IMR-90 (cell line): ENCODE data around the gene ZNF112. TPM values are rescaled to one million over a fixed set of nuclear protein-coding genes. Genes with fewer than 3 reads are reported as not detected.

Source experiments
- ATAC-seq: fragments of 200-7000 bp; cut with Tn5 transposase; 2 replicates; pipeline ENCODE4 v1.9.1; 2020; ENCODE audit warnings: low read depth, mild to moderate bottlenecking, moderate library complexity
- BruUV-seq: library from RNA; stranded (reverse); fragments of 400-500 nt; replicated peaks from 2 replicates; lab custom pipeline; 2021; lab: Mats Ljungman, UMichigan
- CTCF ChIA-PET: fragments of 300-600 bp; formaldehyde crosslinking; extraction: SDS; loops from one replicate; lab custom pipeline; 2021; ENCODE audit warnings: antibody characterized with exemption; lab: Yijun Ruan, JAX
- POLR2A ChIA-PET: fragments of 300-600 bp; sonication (Branson Sonifier 250); formaldehyde crosslinking; loops from one replicate; lab custom pipeline; 2022; ENCODE audit warnings: antibody characterized with exemption; ENCODE audit not compliant: unreplicated experiment; lab: Charles Lee
- DNase-seq: peaks from one replicate; pipeline ENCODE4 v3.0.0; 2013
- H2AFZ ChIP-seq: replicated peaks from 2 replicates; pipeline ENCODE3; 2013; ENCODE audit warnings: low read length, mild to moderate bottlenecking; ENCODE audit not compliant: poor library complexity
- H2AK5ac ChIP-seq: 2 replicates; pipeline ENCODE4 v1.6.1; 2013; ENCODE audit warnings: low read depth, low read length, inconsistent platforms
- H2AK9ac ChIP-seq: replicated peaks from 2 replicates; pipeline ENCODE3; 2013; ENCODE audit warnings: mild to moderate bottlenecking, low read depth, low read length, moderate library complexity; ENCODE audit not compliant: poor library complexity
- H2BK120ac ChIP-seq: 2 replicates; pipeline ENCODE4 v1.6.1; 2013; ENCODE audit warnings: low read depth, low read length, inconsistent platforms
- H2BK15ac ChIP-seq: 3 replicates; pipeline ENCODE4 v1.6.1; 2013; ENCODE audit warnings: low read depth, low read length, inconsistent platforms
- H2BK20ac ChIP-seq: 2 replicates; pipeline ENCODE4 v1.6.1; 2013; ENCODE audit warnings: low read depth, mild to moderate bottlenecking, inconsistent platforms, low read length, moderate library complexity
- H2BK5ac ChIP-seq: 2 replicates; pipeline ENCODE4 v1.6.1; 2013; ENCODE audit warnings: mild to moderate bottlenecking, low read depth, low read length, inconsistent platforms; ENCODE audit not compliant: poor library complexity, severe bottlenecking
- H3K14ac ChIP-seq: replicated peaks from 2 replicates; pipeline ENCODE4 v1.6.1; 2013; ENCODE audit warnings: low read depth, low read length, inconsistent platforms
- H3K18ac ChIP-seq: 2 replicates; pipeline ENCODE4 v1.6.1; 2013; ENCODE audit warnings: low read depth, low read length, control low read depth
- H3K23ac ChIP-seq: 2 replicates; pipeline ENCODE4 v1.6.1; 2013; ENCODE audit warnings: low read depth, low read length, inconsistent platforms
- H3K27ac ChIP-seq: 2 replicates; pipeline ENCODE4 v1.5.1; 2013; ENCODE audit warnings: mild to moderate bottlenecking, control low read depth, low read length; ENCODE audit not compliant: insufficient read depth
- H3K27me3 ChIP-seq: 2 replicates; pipeline ENCODE4 v1.6.1; 2013; ENCODE audit warnings: low read length; ENCODE audit not compliant: control insufficient read depth, insufficient read depth
- H3K36me3 ChIP-seq: 2 replicates; pipeline ENCODE4 v1.6.1; 2013; ENCODE audit warnings: low read length, mixed read lengths; ENCODE audit not compliant: control insufficient read depth, insufficient read depth
- H3K4ac ChIP-seq: 2 replicates; pipeline ENCODE4 v1.6.1; 2013; ENCODE audit warnings: low read depth, low read length, inconsistent platforms
- H3K4me1 ChIP-seq: 2 replicates; pipeline ENCODE4 v1.6.1; 2013; ENCODE audit warnings: low read length, mixed read lengths; ENCODE audit not compliant: control insufficient read depth, insufficient read depth
- H3K4me2 ChIP-seq: 2 replicates; pipeline ENCODE4 v1.6.1; 2013; ENCODE audit warnings: low read depth, mild to moderate bottlenecking, control low read depth, low read length, moderate library complexity
- H3K4me3 ChIP-seq: 2 replicates; pipeline ENCODE4 v1.5.1; 2013; ENCODE audit warnings: low read depth, mild to moderate bottlenecking, control low read depth, low read length, moderate library complexity; ENCODE audit not compliant: insufficient read depth
- H3K56ac ChIP-seq: 2 replicates; pipeline ENCODE4 v1.6.1; 2013; ENCODE audit warnings: low read length, inconsistent platforms; ENCODE audit not compliant: insufficient read depth; ENCODE audit errors: extremely low read depth
- H3K79me1 ChIP-seq, 2 experiments: 2 replicates each; pipeline ENCODE4 v1.6.1; 2013; ENCODE audit warnings: low read length in 2 of 2, inconsistent platforms in 1 of 2, low read depth in 1 of 2
- H3K9ac ChIP-seq: 2 replicates; pipeline ENCODE4 v1.6.1; 2013; ENCODE audit warnings: low read depth, low read length, control low read depth
- H3K9me1 ChIP-seq: 2 replicates; pipeline ENCODE4 v1.6.1; 2013; ENCODE audit warnings: low read length, inconsistent platforms; ENCODE audit not compliant: insufficient read depth
- H3K9me3 ChIP-seq: 2 replicates; pipeline ENCODE4 v1.6.1; 2013; ENCODE audit warnings: low read length; ENCODE audit not compliant: control insufficient read depth, insufficient read depth
- H4K20me1 ChIP-seq: 2 replicates; pipeline ENCODE4 v1.6.1; 2013; ENCODE audit warnings: low read length, inconsistent platforms; ENCODE audit not compliant: insufficient read depth
- H4K5ac ChIP-seq: 2 replicates; pipeline ENCODE4 v1.6.1; 2013; ENCODE audit warnings: mild to moderate bottlenecking, low read depth, low read length, control low read depth
- H4K8ac ChIP-seq, 2 experiments: 2 replicates each; pipeline ENCODE4 v1.6.1; 2013; ENCODE audit warnings: low read depth in 2 of 2, low read length in 2 of 2, control low read depth in 1 of 2, inconsistent platforms in 1 of 2
- H4K91ac ChIP-seq: 2 replicates; pipeline ENCODE4 v1.6.1; 2013; ENCODE audit warnings: low read depth, low read length, inconsistent platforms; ENCODE audit not compliant: insufficient read depth
- BHLHE40 ChIP-seq: fragments of 150-350 bp; IDR thresholded peaks from 2 replicates; pipeline ENCODE4 v1.6.1; 2016; ENCODE audit warnings: mild to moderate bottlenecking, low read depth, low read length
- CEBPB ChIP-seq: IDR thresholded peaks from 2 replicates; pipeline ENCODE4 v1.6.1; 2012; ENCODE audit warnings: low read depth, low read length, improper control_type of control experiment
- CHD1 ChIP-seq: IDR thresholded peaks from 2 replicates; pipeline ENCODE4 v1.6.1; 2012; ENCODE audit warnings: low read depth, low read length, improper control_type of control experiment
- FOS ChIP-seq: fragments of 150-350 bp; IDR thresholded peaks from 2 replicates; pipeline ENCODE4 v1.6.1; 2016; ENCODE audit warnings: low read depth, low read length
- MAFK ChIP-seq: IDR thresholded peaks from 2 replicates; pipeline ENCODE4 v1.6.1; 2012; ENCODE audit warnings: low read depth, low read length, improper control_type of control experiment
- MAZ ChIP-seq: IDR thresholded peaks from 2 replicates; pipeline ENCODE4 v1.6.1; 2012; ENCODE audit warnings: low read depth, mild to moderate bottlenecking, low read length, improper control_type of control experiment, moderate library complexity, borderline replicate concordance
- MXI1 ChIP-seq: IDR thresholded peaks from 2 replicates; pipeline ENCODE4 v1.6.1; 2012; ENCODE audit warnings: low read depth, mild to moderate bottlenecking, low read length, moderate library complexity, borderline replicate concordance
- NFE2L2 ChIP-seq: fragments of 150-350 bp; IDR thresholded peaks from 2 replicates; pipeline ENCODE4 v1.6.1; 2016; ENCODE audit warnings: low read depth, mild to moderate bottlenecking, low read length
- POLR2A ChIP-seq: IDR thresholded peaks from 2 replicates; pipeline ENCODE4 v1.6.1; 2012; ENCODE audit warnings: mild to moderate bottlenecking, low read depth, low read length
- RAD21 ChIP-seq: IDR thresholded peaks from 2 replicates; pipeline ENCODE4 v1.6.1; 2012; ENCODE audit warnings: low read length, improper control_type of control experiment
- RCOR1 ChIP-seq: IDR thresholded peaks from 2 replicates; pipeline ENCODE4 v1.6.1; 2012; ENCODE audit warnings: mild to moderate bottlenecking, low read length, improper control_type of control experiment; ENCODE audit not compliant: insufficient replicate concordance
- RFX5 ChIP-seq: IDR thresholded peaks from 2 replicates; pipeline ENCODE4 v1.8.0; 2012; ENCODE audit warnings: low read depth, mild to moderate bottlenecking, low read length, moderate library complexity
- SMC3 ChIP-seq: fragments of 150-350 bp; IDR thresholded peaks from 2 replicates; pipeline ENCODE4 v1.6.1; 2016; ENCODE audit warnings: low read depth, mild to moderate bottlenecking, antibody characterized with exemption, low read length, moderate library complexity
- WGBS, 2 experiments: methylation state at CpG; one replicate each; pipeline versions ENCODE4 v1.1.5 to v1.1.7; 2013; ENCODE audit warnings: missing lambda C conversion rate in 2 of 2; ENCODE audit not compliant: insufficient read length in 1 of 2; ENCODE audit errors: extremely low coverage in 2 of 2; 5-methylcytosine and 5-hydroxymethylcytosine counted together
- dilution Hi-C: fragments of 300-500 bp; cut with HindIII; formaldehyde crosslinking; loops from one replicate; pipeline ENCODE4 v1.14.3; 2018; ENCODE audit warnings: low sequenced_read_pairs; ENCODE audit not compliant: unreplicated experiment
- in situ Hi-C: fragments of 300-500 bp; cut with MboI; formaldehyde crosslinking; loops from 3 replicates; pipeline ENCODE4 v1.14.3; 2019; ENCODE audit warnings: low sequenced_read_pairs, inconsistent platforms, mixed read lengths
- intact Hi-C: fragments of 100-400 bp; cut with micrococcal nuclease; formaldehyde crosslinking; loops from 2 replicates; pipeline ENCODE4 v1.10.0; 2022
- polyA plus RNA-seq, 3 experiments: library from polyadenylated mRNA; depleted of rRNA; stranded (reverse); fragments of >200 nt; gene quantifications; 2 replicates each; pipeline ENCODE4 v1.2.3, GENCODE V29; 2012; ENCODE audit warnings: low replicate concordance in 1 of 3
- total RNA-seq: library from RNA; depleted of rRNA; stranded (reverse); fragments of >200 nt; gene quantifications from 2 replicates; pipeline ENCODE4 v1.2.3, GENCODE V29; 2012
- TF ChIP-seq, protein P1 (sequence below): fragments of 150-350 bp; IDR thresholded peaks from 2 replicates; pipeline ENCODE4 v1.6.1; 2016; ENCODE audit warnings: low read depth, mild to moderate bottlenecking, low read length, moderate library complexity, borderline replicate concordance
- TF ChIP-seq, protein P2 (sequence below): conservative IDR thresholded peaks from 2 replicates; pipeline ENCODE4 v1.5.1; 2012; ENCODE audit warnings: mild to moderate bottlenecking, low read depth, low read length, improper control_type of control experiment
- TF ChIP-seq, protein P3 (sequence below): fragments of 150-350 bp; IDR thresholded peaks from 2 replicates; pipeline ENCODE4 v1.6.1; 2017; ENCODE audit warnings: mild to moderate bottlenecking, antibody characterized with exemption, low read length, low read depth

The ZNF112 gene
- total and polyA plus RNA-seq, 2 of the 4 experiments (the other 2 are of a cell fraction): 2.1 to 7.7 TPM

DNA sequence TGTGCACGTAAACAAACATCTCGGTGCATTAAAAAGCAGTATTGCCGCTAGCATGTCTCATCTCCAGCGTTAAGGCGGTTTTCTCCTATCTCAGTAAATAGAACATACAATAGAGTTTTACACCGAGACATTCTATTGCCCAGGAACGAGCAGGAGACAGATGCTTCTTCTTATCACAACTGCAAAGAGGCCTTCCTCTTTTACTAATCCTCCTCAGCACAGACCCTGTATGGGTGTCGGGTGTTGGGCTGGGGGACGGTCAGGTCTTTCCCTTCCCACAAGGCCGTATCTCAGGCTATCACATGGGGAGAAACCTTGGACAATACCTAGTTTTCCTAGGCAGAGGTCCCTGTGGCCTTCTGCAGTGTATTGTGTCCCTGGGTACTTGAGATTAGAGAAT is 75.6 kb downstream of the ZNF112 start:
- Histone ChIP-seq H3K27me3 (no peaks in the 10 kb centered on the region), H3K4me1 (no peaks in the 10 kb centered on the region), H2BK120ac (no peak overlapping the region), H3K4me2 (no peak overlapping the region), H2BK5ac (no peak overlapping the region), H3K14ac (no peak overlapping the region), H3K27ac (no peak overlapping the region), H3K9me1 (no peaks in the 10 kb centered on the region), H2AFZ (no peak overlapping the region), H4K91ac (no peak overlapping the region), H3K23ac (no peak overlapping the region), H3K9me3 (peaks cover 6% of the 10 kb centered on the region), H3K56ac (no peak overlapping the region), H3K9ac (no peak overlapping the region), H3K4ac (no peak overlapping the region), H3K18ac (no peak overlapping the region), H3K36me3 (no peaks in the 10 kb centered on the region), H2AK9ac (no peak overlapping the region), H2AK5ac (no peak overlapping the region), H2BK15ac (no peak overlapping the region), H3K79me1 (no peaks in the 10 kb centered on the region), H2BK20ac (no peak overlapping the region), H4K5ac (no peak overlapping the region), H4K20me1 (no peaks in the 10 kb centered on the region), H4K8ac (no peak overlapping the region), H3K4me3 (no peak overlapping the region)
- TF ChIP-seq, protein P1, sequence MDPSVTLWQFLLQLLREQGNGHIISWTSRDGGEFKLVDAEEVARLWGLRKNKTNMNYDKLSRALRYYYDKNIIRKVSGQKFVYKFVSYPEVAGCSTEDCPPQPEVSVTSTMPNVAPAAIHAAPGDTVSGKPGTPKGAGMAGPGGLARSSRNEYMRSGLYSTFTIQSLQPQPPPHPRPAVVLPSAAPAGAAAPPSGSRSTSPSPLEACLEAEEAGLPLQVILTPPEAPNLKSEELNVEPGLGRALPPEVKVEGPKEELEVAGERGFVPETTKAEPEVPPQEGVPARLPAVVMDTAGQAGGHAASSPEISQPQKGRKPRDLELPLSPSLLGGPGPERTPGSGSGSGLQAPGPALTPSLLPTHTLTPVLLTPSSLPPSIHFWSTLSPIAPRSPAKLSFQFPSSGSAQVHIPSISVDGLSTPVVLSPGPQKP: no peak
- TF ChIP-seq BHLHE40 (no peak), FOS (no peak), MXI1 (no peak), MAFK (no peak), CEBPB (no peak), RFX5 (no peak), POLR2A (no peak), RCOR1 (no peak), RAD21 (no peak), CHD1 (no peak), NFE2L2 (no peak), SMC3 (no peak), MAZ (no peak)
- TF ChIP-seq, protein P2, sequence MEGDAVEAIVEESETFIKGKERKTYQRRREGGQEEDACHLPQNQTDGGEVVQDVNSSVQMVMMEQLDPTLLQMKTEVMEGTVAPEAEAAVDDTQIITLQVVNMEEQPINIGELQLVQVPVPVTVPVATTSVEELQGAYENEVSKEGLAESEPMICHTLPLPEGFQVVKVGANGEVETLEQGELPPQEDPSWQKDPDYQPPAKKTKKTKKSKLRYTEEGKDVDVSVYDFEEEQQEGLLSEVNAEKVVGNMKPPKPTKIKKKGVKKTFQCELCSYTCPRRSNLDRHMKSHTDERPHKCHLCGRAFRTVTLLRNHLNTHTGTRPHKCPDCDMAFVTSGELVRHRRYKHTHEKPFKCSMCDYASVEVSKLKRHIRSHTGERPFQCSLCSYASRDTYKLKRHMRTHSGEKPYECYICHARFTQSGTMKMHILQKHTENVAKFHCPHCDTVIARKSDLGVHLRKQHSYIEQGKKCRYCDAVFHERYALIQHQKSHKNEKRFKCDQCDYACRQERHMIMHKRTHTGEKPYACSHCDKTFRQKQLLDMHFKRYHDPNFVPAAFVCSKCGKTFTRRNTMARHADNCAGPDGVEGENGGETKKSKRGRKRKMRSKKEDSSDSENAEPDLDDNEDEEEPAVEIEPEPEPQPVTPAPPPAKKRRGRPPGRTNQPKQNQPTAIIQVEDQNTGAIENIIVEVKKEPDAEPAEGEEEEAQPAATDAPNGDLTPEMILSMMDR: no peak
- TF ChIP-seq, protein P3, sequence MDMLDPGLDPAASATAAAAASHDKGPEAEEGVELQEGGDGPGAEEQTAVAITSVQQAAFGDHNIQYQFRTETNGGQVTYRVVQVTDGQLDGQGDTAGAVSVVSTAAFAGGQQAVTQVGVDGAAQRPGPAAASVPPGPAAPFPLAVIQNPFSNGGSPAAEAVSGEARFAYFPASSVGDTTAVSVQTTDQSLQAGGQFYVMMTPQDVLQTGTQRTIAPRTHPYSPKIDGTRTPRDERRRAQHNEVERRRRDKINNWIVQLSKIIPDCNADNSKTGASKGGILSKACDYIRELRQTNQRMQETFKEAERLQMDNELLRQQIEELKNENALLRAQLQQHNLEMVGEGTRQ: no peak
- intact Hi-C loops (no loop called here), in situ Hi-C loops (no loop called here), dilution Hi-C loops (no loop called here)
- DNase-seq (no peak), ATAC-seq (no peak)
- POLR2A ChIA-PET: no interaction called here
- WGBS, 2 experiments: no CpG with 5 or more reads among the region's 10 CpGs
- no TSS peak for BruUV-seq
- CTCF ChIA-PET: no interaction called here
